Measurements from ENCODE around the gene EGFL8.

DNA sequence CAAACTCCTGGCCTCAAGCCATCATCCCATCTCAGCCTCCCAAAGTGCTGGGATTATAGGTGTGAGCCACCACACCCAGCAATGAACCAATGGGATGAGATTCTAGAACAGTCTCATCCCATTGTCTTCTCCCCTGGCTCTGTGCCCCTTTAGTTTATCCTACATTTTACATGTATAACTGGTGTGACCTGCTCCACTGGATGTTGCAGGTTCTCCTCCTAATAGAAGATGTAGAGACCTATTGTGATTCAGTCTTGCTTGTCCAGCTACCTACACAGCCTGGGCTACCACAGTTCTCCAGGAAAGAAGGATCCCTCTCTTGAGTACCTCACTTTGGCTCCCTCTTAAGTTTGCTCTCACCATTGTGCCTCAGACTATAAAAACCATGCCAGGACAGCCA is 32.3 kb upstream of the EGFL8 start:
- TF ChIP-seq, protein P1, sequence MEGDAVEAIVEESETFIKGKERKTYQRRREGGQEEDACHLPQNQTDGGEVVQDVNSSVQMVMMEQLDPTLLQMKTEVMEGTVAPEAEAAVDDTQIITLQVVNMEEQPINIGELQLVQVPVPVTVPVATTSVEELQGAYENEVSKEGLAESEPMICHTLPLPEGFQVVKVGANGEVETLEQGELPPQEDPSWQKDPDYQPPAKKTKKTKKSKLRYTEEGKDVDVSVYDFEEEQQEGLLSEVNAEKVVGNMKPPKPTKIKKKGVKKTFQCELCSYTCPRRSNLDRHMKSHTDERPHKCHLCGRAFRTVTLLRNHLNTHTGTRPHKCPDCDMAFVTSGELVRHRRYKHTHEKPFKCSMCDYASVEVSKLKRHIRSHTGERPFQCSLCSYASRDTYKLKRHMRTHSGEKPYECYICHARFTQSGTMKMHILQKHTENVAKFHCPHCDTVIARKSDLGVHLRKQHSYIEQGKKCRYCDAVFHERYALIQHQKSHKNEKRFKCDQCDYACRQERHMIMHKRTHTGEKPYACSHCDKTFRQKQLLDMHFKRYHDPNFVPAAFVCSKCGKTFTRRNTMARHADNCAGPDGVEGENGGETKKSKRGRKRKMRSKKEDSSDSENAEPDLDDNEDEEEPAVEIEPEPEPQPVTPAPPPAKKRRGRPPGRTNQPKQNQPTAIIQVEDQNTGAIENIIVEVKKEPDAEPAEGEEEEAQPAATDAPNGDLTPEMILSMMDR (IDR thresholded peaks at IDR 0.05 in 4 of 5, conservative IDR thresholded peaks at IDR 0.05 in 1 of 5): no peak
- TF ChIP-seq POLR2A (IDR thresholded peaks at IDR 0.05): no peak
